ENCODE measurements around the gene TNIK.
"Not testable (repeated sequence)": the region's sequence is repeated elsewhere in the genome, so short reads cannot be mapped to it uniquely, and the experiment has no call there.

TNIK gene

DNA sequence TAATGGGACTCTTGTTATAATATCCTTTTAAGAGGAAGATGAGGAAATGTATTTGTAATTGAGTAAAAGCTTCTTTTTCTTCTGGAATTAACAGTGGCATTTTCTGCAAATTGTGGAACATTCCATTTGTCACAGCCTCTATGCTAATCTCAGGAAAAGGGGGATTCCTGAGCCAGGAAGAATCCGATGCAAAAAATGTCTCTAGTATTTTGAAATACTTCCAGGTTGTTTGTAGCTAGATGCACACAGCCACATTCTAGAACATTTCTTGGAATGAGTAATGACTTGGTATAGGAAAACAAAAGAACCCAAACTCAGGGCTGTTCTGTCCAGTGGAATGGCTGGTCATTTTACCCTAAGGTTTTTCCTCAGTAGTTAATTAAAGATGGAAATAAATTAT is 335.2 kb downstream of the TNIK start:
- H3K4me3 ChIP-seq (ENCODE audit: low read depth, low read length): no peak overlapping the region
- TF ChIP-seq, protein P1, sequence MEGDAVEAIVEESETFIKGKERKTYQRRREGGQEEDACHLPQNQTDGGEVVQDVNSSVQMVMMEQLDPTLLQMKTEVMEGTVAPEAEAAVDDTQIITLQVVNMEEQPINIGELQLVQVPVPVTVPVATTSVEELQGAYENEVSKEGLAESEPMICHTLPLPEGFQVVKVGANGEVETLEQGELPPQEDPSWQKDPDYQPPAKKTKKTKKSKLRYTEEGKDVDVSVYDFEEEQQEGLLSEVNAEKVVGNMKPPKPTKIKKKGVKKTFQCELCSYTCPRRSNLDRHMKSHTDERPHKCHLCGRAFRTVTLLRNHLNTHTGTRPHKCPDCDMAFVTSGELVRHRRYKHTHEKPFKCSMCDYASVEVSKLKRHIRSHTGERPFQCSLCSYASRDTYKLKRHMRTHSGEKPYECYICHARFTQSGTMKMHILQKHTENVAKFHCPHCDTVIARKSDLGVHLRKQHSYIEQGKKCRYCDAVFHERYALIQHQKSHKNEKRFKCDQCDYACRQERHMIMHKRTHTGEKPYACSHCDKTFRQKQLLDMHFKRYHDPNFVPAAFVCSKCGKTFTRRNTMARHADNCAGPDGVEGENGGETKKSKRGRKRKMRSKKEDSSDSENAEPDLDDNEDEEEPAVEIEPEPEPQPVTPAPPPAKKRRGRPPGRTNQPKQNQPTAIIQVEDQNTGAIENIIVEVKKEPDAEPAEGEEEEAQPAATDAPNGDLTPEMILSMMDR (IDR thresholded peaks at IDR 0.05; ENCODE audit: insufficient read depth, low read length, missing control alignments): no peak
- CTCF ChIA-PET: interaction anchor here (1.3 kb wide), 1 partner anchor 75 kb away, joined by 6 read pairs; no protein-coding TSS in a partner anchor
- POLR2A ChIA-PET: no interaction called here
- no peak for DNase-seq (ENCODE audit: low read depth, low spot score)

DNA sequence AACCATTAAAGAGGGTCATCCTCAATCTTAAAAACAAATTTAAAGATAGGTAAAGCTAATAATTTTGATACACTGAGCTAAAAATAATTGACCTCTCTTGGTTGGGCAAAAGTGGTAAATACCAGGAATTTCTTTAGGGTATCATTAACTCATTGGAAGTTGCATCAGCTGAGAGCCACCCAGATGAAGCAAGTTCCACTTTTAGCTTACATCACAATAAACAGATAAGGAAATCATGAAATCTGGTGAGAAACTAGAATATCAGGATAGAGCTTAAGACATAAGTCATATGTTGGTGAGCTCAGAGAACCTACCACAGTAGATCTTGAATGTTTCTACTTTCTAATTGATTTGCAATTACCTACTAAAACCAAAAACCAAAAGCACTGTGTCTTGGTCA is 336.3 kb downstream of the TNIK start:
- DNase-seq (ENCODE audit: low read depth, low spot score): no peak
- TF ChIP-seq, protein P1 (IDR thresholded peaks at IDR 0.05; ENCODE audit: insufficient read depth, low read length, missing control alignments): no peak
- POLR2A ChIA-PET: no interaction called here
- no peak overlapping the region for H3K4me3 ChIP-seq (ENCODE audit: low read depth, low read length)
- CTCF ChIA-PET: interaction anchor here (1.0 kb wide), 1 partner anchor 20 kb away, joined by 4 read pairs; no protein-coding TSS in a partner anchor

DNA sequence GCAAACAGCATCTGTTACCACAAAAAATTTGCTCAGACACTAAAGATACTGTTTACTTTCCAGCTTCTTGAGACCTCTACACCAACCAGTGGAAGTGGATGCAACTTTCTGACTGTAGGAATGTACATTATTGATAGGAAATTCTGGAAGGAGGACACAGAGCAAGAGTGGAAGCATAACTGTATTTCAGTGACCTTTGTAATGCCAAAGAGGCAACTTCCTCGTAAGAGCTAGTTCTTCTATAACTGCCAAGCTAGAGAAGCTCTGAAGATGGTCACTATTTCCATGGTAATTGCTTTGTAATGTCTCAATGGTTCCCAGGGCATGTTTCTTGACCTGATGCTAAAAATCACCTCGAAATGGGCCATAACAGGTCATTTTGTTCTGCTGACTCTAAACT is 337.3 kb downstream of the TNIK start:
- POLR2A ChIA-PET: no interaction called here
- H3K4me3 ChIP-seq (ENCODE audit: low read depth, low read length): no peak overlapping the region
- DNase-seq (ENCODE audit: low read depth, low spot score): no peak
- TF ChIP-seq, protein P1 (IDR thresholded peaks at IDR 0.05; ENCODE audit: insufficient read depth, low read length, missing control alignments): no peak
- CTCF ChIA-PET: interaction anchor here (1.0 kb wide), 1 partner anchor 19 kb away, joined by 4 read pairs; no protein-coding TSS in a partner anchor

DNA sequence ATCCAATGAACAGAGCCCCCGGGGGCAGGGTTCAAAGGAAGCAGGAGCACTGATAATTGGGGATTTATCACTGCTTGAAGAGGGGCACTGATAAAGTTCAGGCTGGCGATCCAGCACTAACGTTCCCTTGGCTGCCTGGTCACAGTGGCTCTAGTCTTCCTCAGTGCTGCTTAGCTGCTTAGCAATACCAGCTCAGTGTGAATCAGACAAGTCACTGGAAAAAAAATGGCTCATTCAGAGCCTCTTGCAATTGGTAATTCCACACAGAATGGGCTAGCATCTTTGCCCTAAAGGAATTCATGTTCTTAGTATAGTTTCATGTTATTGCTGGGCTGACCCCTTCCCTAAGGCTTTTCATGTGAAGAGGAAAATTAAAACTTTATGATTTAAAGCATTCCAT is 338.0 kb downstream of the TNIK start:
- no peak for DNase-seq (ENCODE audit: low read depth, low spot score)
- CTCF ChIA-PET: no interaction called here
- POLR2A ChIA-PET: no interaction called here
- TF ChIP-seq, protein P1 (IDR thresholded peaks at IDR 0.05; ENCODE audit: insufficient read depth, low read length, missing control alignments): no peak
- H3K4me3 ChIP-seq (ENCODE audit: low read depth, low read length): no peak overlapping the region

DNA sequence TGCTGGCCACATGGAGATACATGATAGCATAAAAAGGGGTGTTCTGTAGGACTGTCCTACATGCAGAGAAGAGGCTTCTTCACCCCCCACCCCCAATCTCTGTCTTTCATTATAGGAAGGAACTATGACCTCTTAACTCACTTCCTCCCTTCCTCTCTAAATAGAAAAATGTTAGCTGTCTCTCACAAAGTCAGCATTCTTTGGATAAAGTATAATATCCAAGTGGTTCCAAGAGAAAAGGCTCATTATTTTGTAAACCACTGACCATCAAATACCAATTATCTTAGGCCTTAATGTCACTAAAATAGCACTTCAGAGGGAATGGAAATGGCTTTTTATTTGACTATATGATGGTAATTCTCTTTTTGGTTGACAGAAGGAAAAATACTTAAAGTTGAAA is 338.4 kb downstream of the TNIK start:
- POLR2A ChIA-PET: no interaction called here
- CTCF ChIA-PET: no interaction called here
- H3K4me3 ChIP-seq (ENCODE audit: low read depth, low read length): no peak overlapping the region
- no peak for DNase-seq (ENCODE audit: low read depth, low spot score)
- TF ChIP-seq, protein P1 (IDR thresholded peaks at IDR 0.05; ENCODE audit: insufficient read depth, low read length, missing control alignments): no peak

DNA sequence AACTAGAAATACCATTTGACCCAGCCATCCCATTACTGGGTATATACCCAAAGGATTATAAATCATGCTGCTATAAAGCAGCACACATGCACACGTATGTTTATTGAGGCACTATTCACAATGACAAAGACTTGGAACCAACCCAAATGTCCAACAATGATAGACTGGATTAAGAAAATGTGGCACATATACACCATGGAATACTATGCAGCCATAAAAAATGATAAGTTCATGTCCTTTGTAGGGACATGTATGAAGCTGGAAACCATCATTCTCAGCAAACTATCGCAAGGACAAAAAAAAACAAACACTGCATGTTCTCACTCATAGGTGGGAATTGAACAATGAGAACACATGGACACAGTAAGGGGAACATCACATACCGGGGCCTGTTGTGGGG is 340.8 kb downstream of the TNIK start:
- H3K4me3 ChIP-seq (ENCODE audit: low read depth, low read length); POLR2A ChIA-PET; CTCF ChIA-PET; DNase-seq (ENCODE audit: low read depth, low spot score): not testable (repeated sequence)

DNA sequence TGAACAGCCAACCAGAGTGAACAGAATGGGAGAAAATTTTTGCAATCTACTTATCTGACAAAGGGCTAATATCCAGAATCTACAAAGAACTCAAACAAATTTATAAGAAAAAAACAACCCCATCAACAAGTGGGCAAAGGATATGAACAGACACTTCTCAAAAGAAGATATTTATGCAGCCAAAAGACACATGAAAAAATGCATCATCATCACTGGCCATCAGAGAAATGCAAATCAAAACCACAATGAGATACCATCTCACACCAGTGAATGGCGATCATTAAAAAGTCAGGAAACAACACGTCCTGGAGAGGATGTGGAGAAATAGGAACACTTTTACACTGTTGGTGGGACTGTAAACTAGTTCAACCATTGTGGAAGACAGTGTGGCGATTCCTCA is 341.2 kb downstream of the TNIK start:
- DNase-seq (ENCODE audit: low read depth, low spot score): not testable (repeated sequence)

More for the DNA sequence above, 341.2 kb downstream of the TNIK start:
- CTCF ChIA-PET; POLR2A ChIA-PET; H3K4me3 ChIP-seq (ENCODE audit: low read depth, low read length): not testable (repeated sequence)
